Adrenal gland (tissue), 5 donors: ENCODE measurements around the gene CDH4.

Source experiments
- CTCF ChIP-seq, 6 experiments: fragments of 450-650 bp in 4 of 6; fragments of 200-600 bp in 2 of 6; sonication (generic) in 1 of 6; IDR thresholded peaks; 1 replicate in 5 of 6; 2 replicates in 1 of 6; pipeline versions ENCODE4 v1.5.1 to v1.8.0; 2016 to 2021; ENCODE audit warnings: antibody characterized with exemption in 6 of 6, mild to moderate bottlenecking in 2 of 6, moderate library complexity in 1 of 6
- POLR2A ChIP-seq, 2 donors: fragments of 450-650 bp; IDR thresholded peaks; one replicate each; pipeline ENCODE4 v1.6.1; 2017; ENCODE audit warnings: antibody characterized with exemption in 2 of 2, mild to moderate bottlenecking in 2 of 2, moderate library complexity in 1 of 2
- donor health status: DM: no; HTN: no; CAD: no.

GRCh38 chr20:61732511-61733210 is 480.6 kb downstream of the CDH4 start:
- TF ChIP-seq POLR2A (IDR thresholded peaks at IDR 0.05) (no peak), CTCF (IDR thresholded peaks at IDR 0.05) (no peak)
